Activated CD8-positive, alpha-beta memory T cell treated with anti-CD3 and anti-CD28 coated beads for 4 hours (primary cell): ENCODE results near the gene ADGRF3.
"Not testable (repeated sequence)": the region's sequence is repeated elsewhere in the genome, so short reads cannot be mapped to it uniquely, and the experiment has no call there.

Experiments used
- DNase-seq, 2 donors: peaks; one replicate each; pipeline ENCODE4 v3.0.0-alpha.2; 2020; ENCODE audit warnings: low read depth in 2 of 2

Gene ADGRF3, protein sequence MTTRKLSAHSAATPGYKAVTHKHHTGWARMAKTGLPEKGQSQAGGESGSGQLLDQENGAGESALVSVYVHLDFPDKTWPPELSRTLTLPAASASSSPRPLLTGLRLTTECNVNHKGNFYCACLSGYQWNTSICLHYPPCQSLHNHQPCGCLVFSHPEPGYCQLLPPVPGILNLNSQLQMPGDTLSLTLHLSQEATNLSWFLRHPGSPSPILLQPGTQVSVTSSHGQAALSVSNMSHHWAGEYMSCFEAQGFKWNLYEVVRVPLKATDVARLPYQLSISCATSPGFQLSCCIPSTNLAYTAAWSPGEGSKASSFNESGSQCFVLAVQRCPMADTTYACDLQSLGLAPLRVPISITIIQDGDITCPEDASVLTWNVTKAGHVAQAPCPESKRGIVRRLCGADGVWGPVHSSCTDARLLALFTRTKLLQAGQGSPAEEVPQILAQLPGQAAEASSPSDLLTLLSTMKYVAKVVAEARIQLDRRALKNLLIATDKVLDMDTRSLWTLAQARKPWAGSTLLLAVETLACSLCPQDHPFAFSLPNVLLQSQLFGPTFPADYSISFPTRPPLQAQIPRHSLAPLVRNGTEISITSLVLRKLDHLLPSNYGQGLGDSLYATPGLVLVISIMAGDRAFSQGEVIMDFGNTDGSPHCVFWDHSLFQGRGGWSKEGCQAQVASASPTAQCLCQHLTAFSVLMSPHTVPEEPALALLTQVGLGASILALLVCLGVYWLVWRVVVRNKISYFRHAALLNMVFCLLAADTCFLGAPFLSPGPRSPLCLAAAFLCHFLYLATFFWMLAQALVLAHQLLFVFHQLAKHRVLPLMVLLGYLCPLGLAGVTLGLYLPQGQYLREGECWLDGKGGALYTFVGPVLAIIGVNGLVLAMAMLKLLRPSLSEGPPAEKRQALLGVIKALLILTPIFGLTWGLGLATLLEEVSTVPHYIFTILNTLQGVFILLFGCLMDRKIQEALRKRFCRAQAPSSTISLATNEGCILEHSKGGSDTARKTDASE

DNA sequence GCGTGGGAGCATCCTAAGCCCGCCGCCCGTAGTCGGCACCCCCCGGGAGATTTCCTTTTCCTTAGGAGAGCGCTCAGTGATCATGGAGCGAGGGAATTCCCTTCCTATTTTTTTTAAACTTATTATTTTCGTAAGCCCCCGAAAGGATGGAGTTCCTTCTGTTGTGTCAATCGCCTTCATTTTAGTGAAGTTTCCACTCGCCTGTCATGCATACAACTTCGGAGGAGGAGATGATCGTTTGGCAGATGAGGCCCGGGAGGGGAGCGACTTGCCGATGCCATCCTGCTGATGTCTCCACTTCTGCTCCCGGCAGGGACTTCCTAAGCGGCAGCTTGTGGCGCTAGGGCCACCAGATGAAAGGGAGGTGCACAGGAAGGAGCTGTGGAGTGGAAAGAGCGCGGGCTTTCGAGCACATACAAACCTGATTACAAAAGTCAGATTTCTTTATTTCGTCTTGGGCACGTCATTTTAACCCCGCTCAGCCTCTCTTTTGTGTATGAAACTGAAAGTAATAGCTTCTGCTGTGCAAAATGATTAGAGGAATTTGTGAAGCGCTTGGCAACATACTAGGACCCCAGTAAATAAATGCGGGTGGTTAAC is at the start of gene ADGRF3:
Gene ADGRF3, minus strand, starts transcription at position 336 of the 600 bp plus-strand sequence. CDS start 555 bp downstream, outside the sequence.
- DNase-seq, result peak; percentile 23 to 39

DNA sequence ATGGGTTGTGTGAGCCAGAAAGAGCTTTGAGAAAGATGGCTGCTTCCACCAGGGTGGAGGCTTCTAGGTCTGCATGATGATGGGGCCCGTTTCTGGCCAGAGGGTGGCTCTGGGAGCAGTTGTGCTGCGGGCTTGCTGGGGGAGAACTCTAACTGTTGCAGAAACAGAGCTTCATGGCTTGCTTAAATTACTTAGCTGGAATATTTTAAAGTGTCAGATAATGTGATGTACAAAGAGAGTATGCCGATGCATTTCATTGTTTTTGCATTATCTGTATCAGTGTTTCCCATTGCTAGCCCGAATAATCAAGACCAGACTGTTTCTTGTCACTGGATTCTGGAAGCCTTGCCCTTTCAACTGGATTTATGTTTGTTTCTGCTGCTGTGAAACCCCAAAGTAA is 48.8 kb upstream of the ADGRF3 start:
- DNase-seq, result no peak

DNA sequence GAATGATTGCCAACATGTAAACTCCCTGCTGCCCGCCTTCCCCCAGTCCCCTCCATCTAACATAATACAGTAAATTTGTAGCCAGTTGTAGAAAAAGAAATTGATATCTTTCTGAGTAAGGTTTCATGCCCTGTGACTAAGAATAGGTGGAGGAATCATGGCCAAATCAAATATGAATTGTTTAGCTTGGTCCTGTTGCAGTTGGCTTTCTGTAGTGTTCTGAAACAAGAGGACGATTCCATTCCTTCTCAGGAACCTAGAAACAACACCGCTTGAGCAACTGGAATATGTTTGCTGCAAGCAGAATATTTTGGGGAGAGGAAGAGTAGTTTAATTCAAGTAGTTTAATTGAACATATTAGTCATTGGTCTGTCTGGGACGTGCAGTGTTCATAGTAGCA is 48.1 kb upstream of the ADGRF3 start:
- DNase-seq, result no peak

DNA sequence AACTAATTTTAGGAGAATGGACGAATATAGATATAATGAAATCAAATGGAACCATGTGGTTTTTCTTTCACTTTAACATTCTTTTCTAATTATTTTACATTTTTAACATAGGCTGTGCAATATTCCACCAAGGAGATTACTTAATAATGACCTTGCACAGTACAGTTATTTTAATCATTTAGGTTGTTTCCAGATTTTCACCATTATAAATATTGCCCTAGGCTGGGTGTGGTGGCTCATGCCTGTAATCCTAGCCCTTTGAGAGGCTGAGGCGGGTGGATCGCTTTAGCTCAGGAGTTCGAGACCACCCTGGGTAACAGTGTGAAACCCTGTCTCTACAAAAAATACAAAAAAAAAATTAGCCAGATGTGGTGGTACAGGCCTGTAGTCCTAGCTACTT is 40.6 kb upstream of the ADGRF3 start:
- no peak for DNase-seq

DNA sequence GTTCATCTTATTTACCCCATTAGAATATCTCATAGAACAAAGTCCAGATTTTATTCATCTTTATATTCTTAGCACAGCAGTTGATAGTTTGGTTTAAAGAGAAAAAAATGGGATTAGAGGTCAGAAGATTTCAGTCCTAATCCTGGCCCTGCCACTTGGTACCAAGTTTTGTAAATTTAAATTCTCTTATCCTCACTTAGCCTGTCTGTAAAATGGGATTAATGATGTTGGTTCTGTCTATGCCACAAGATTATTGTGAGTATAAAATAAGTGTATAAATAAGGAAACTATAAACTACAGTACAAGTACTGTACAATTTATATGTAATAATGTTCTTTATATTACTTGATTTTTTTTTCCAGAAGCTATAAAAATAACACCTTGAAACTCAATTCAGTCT is 38.0 kb upstream of the ADGRF3 start:
- no peak for DNase-seq

DNA sequence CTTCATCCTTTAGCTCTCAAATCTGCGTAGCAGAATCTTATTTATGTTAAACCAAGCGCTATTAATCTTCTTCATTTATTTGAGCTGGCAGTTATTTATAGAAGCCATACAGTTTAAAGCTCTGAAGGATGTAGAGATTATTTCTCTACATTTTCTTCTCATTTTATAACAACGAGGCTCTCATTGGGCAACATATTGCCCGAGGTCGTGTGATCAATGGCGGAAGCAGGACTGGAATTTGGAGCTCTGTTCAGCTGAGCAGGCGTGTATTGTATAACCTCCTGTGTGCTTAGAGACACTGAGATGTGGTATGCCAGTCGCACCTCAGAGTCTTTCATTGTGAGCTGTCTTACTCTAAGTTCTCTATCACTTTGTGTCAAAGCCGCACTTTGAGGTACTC is 37.6 kb upstream of the ADGRF3 start:
- no peak for DNase-seq

DNA sequence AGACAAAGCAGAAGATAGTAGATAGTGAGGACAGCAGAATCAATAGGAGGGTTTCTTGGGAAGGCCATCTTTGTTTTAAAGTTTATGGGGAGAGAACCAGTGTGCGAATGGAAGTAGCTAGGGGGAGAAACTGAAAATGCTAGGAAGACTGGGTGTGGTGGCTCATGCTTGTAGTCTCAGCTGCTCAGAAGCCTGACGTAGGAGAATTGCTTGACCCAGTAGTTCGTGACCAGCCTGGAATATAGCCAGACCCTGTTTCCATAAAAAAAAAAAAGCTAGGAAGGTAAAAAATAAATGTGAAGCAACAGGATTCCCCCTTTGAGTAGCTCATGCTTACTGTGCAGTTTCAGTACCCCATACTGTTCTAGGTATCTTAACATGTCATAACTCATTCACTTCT is 36.0 kb upstream of the ADGRF3 start:
- no peak for DNase-seq

DNA sequence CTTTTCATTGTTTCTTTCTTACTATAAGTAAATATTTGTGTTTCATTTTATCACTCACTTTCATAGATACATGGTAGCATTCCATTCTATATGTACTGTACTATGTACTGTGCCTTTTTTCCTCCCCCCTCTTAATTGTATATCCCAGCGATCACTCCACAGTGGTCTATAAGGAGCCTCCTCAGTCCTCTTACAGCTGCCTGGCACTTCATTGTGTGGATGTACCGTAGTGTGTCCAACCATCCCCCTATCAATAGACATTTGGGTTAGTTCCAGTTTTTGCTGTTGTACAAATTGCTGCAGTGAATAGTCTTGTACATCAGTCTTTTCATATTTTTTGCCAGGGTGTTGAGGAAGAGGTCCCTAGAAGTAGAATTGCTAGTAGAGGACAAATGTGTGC is 33.7 kb upstream of the ADGRF3 start:
- DNase-seq, result no peak

DNA sequence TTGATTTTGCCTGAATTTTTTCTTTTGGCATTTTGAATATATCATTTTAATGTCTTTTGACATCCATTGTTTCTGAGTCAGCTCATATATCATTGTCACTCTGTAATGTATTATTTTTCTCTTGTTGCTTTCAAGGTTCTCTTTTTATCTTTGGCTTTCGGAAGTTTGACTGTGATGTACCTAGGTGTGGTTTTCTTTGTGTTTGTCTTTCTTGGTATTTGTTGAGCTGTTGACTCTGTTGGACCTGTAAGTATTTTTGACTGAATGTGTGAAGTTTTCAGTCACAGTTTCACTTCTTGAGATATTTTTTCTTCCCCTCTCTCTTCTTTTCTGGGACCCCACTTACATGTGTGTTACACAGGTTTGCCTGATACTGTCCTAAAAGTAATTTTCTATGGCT is 30.2 kb upstream of the ADGRF3 start:
- no peak for DNase-seq

DNA sequence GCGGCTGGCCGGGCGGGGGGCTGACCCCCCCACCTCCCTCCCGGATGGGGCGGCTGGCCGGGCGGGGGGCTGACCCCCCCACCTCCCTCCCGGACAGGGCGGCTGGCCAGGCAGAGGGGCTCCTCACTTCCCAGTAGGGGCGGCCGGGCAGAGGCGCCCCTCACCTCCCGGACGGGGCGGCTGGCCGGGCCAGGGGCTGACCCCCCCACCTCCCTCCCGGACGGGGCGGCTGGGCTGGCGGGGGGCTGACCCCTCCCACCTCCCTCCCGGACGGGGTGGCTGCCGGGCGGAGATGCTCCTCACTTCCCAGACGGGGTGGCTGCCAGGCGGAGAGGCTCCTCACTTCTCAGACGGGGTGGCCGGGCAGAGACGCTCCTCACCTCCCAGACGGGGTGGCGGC is 24.3 kb upstream of the ADGRF3 start:
- not testable (repeated sequence) for DNase-seq

DNA sequence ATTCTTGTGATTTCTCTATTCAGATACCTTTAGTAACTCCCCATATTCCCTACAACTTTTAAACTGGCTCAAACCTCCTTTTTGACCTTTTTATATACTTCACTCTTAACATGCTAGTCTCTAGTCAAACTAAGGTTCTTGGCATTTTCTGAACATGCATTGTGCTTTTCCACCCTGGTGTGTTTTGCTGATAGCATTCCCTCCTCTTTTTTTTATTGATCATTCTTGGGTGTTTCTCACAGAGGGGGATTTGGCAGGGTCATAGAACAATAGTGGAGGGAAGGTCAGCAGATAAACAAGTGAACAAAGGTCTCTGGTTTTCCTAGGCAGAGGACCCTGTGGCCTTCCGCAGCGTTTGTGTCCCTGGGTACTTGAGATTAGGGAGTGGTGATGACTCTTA is 23.1 kb upstream of the ADGRF3 start:
- not testable (repeated sequence) for DNase-seq

DNA sequence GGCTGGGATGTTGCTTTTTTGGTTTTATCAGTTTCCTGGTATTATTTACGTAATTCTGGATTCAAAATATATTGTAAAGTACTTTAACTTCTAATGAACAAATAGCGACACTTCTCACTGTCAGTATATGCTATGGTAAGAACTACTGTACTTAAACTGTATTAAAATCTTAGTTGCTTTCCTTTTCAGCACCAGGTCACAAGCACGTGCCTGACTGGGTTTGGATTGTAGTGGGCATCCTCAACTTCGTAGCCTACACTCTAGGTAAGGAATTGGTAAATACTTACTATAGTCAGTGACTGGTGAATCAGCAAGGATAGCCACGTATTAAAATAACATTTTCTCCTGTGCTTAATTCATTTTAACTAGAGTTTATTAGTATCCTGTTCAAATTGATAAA is 20.4 kb upstream of the ADGRF3 start:
- DNase-seq, result no peak

DNA sequence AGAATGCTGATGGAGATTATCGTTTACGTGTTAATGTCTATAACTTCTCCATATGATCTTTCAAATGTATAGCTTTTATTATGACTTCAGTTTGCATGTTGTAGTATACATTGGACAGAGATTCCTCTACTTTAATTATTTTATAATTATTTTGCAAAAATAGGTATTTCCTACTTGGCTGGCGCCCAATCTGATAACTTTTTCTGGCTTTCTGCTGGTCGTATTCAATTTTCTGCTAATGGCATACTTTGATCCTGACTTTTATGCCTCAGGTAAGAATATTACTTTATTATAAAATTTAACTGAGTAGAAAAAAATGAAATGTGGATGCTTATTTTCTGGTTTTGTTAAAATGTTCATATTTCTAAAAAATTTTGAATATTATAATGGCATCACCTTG is 18.1 kb upstream of the ADGRF3 start:
- no peak for DNase-seq

DNA sequence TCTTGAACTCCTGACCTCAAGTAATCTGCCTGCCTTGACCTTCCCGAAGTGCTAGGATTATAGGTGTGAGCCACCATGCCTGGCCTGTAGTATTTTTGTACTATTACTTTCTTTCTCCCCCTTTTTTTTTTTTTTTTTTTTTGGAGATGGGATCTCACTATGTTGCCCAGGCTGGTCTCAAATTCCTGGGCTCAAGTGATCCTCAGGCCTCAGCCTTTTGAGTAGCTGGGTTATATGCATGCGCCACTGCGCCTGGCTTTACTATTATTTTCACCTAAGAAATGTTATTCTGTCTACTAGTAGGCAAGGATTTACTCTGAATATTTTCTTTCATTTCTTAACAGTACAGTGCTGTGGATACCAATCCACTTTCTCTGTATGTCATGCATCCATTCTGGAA is 17.4 kb upstream of the ADGRF3 start:
- no peak for DNase-seq

DNA sequence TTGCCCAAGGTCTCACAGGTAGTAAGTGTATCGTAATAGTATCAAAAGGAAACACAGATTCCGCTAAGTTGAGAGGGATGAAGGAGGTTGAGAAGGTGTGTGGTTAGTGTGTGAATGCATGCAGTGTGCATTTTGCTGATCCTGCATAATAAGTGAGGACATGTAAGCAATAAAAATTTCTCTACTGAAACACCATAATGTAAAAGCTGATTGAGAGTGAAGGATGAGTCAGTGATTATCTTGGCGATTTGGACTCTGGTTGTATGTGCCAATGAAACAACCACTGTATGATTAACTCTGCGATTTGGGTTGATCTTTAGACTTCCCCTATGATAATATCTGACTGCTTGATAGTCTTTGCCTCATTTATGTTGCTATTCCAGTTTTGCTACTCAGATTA is 16.7 kb upstream of the ADGRF3 start:
- no peak for DNase-seq

DNA sequence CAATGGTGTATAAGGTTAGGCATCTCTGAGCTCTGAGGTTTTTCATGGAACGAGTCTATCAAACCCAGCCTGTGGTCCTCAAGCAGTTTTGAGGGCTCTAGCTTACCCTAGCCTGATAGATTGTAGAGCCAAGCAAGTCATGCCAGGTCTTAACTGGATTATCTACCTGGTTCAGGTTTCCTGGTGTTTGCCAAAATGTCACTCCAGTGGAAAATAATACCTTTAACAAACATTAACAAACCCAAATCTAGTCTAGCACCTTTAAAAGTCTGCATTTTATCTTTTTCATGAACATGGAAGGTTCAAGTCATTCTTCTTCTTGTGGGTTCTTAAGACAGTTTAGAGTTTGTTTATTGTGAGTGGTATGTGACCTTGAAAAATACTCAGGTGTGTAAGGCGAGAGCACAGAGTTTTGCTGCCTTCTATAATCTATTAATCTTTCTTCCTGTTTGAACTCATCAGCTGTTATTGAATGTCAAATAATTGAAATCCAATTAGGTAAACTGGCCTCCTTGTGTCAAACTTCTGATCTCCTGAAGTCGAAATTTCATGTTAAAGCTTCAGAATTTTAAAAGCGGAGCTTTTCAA is 13.4 kb upstream of the ADGRF3 start:
- DNase-seq, result no peak

DNA sequence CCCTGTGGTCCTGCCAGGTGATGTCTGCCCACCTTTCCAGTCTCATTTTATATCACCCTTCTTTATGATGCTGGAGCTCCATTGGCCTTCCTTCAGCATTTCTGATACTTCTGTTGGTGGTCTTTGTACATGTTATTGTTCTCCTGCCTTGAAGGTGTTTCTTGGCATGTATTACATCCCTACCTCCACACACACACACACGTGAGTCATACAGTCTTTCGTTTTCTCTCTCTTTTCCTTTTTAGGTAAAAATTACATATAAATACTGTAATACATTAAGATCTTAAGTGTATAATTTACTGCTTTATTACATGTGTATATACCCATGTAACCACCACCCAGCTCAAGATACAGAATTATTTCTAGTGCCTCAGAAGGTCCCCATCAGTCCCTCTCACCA is 10.2 kb upstream of the ADGRF3 start:
- no peak for DNase-seq

DNA sequence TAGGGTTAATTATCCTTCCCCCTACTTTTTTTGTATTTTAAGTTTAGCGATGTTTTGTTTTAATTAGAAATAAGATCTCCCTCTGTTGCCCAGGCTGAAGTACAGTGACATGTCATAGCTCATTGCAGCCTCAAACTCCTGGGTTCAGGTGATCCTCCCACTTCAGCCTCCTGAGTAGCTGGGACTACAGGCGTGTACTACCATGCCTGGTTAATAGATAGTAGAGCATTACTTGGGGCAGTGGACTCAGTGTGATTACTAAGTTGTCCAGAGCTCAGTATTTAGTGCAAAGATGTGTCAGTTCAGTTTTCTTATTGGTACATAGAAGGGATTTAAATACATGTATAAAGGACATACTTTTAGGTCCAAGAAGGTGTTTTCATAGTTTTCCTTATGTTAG is 9.5 kb upstream of the ADGRF3 start:
- DNase-seq, result no peak

DNA sequence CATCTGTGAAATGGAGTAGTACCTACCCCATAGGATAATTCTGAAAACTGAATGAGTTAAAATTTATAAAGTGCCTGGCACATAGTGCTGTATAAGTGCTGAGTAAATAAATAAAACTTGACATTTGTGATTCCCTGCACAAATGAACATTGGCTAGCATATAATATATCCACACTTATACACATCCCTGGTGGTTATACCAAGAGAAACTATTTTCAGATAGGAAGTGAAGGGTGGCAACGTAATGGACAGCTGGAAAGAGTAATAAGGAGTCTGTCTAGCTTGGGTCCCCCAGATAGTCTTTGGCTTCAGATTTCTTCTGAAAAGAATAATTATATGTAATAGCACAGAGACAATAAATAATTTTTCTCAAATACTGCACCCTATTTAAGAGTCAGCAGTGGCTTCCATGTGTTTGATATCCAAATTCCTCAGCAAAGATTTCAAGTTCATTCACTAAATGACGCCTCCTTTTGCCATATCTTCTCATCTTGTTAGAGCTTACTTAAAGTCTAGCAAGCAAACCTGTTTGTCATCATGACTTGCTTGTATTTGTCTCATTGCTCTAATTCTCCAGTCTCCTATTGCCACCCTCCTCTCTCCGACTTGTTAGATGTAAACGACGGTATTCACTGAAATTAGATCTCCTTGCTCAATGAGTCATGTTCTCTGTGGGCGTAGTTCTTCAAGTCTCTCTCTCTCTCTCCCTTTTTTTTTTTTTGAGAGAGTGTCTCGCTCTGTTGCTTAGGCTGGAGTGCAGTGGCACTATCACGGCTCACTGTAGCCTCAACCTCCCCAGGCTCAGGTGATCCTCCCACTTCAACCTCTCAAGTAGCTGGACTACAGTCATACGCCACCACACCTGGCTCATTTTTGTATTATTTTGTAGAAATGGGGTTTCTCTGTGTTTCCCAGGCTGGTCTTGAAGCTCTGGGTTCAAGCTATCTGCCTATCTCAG is 8.7 kb upstream of the ADGRF3 start:
- DNase-seq, result no peak

DNA sequence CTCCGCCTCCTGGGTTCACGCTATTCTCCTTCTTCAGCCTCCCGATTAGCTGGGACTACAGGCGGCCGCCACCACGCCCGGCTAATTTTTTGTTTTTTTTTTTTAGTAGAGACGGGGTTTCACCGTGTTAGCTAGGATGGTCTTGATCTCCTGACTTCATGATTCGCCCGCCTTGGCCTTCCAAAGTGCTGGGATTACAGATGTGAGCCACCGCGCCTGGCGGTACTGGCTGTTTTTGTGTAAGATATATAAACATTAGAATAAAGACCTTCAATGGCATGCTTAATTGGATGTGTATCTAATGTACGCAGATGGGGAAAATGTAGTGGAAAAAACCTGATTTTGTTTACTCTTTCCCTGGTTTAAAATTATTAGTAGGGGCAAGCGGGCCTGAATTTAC is 7.9 kb upstream of the ADGRF3 start:
- not testable (repeated sequence) for DNase-seq

DNA sequence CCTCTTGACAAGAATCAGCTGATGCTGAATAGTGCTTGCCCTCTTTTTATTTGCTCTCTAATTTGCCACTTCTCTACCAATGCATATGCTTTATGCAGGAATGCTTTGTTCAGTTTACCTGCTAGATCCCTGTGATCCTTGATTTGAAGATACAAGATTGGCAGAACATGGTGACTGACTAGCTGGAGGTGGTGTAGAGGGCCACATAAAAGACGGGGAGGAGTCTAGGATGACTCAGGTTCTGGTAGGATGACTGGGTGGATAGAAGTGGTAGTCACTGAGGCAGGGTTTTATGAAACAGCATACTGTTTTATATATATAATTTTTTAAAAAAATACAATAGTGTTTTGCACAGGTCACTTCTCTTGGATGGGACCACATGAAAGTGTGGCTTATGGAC is 6.3 kb upstream of the ADGRF3 start:
- DNase-seq, result no peak
